Ectodermal cell (in vitro differentiated cells): ENCODE data around the gene PHF10.
A peak's percentile ranks its signal among the peaks of the same experiment; 100 is the strongest.

Experiments used
- H3K27ac ChIP-seq: 2 replicates; pipeline ENCODE4 v1.7.0; 2013; ENCODE audit warnings: mild to moderate bottlenecking, low read depth, low read length; ENCODE audit not compliant: insufficient read depth, poor library complexity, severe bottlenecking
- H3K27me3 ChIP-seq: 2 replicates; pipeline ENCODE4 v1.7.0; 2013; ENCODE audit warnings: mild to moderate bottlenecking, low read length; ENCODE audit not compliant: insufficient read depth, control insufficient read depth, poor library complexity, severe bottlenecking
- H3K36me3 ChIP-seq: one replicate; pipeline ENCODE4 v1.7.0; 2013; ENCODE audit warnings: low read length; ENCODE audit not compliant: control insufficient read depth, insufficient read depth
- H3K4me1 ChIP-seq: one replicate; pipeline ENCODE4 v1.7.0; 2013; ENCODE audit warnings: low read length; ENCODE audit not compliant: control insufficient read depth, insufficient read depth
- H3K4me3 ChIP-seq: 2 replicates; pipeline ENCODE4 v1.7.0; 2013; ENCODE audit warnings: low read depth, low read length, control low read depth; ENCODE audit not compliant: insufficient read depth
- H3K9me3 ChIP-seq: 2 replicates; pipeline ENCODE4 v1.7.0; 2013; ENCODE audit warnings: mild to moderate bottlenecking, low read length, moderate library complexity; ENCODE audit not compliant: control insufficient read depth
- WGBS, 2 experiments: methylation state at CpG; one replicate each; pipeline ENCODE4 v1.1.7; 2013; ENCODE audit warnings: missing lambda C conversion rate in 2 of 2; 5-methylcytosine and 5-hydroxymethylcytosine counted together

Gene PHF10

DNA sequence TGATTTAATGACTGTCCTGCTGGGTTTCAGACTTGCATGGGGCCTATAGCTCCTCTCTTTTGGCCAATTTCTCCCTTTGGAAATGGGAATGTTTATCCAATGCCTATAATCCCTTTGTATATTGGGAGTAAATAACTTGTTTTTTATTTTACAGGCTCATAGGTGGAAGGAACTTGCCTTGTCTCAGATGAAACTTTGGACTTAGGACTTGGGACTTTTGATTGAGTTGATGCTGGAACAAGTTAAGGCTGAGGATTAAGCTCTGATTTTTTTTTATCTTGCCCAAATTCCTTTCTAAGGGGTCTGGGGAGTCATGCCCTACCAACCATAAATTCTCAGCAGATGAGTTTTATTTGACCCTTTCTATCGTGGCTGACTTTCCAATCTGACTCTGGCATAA is 46.0 kb downstream of the PHF10 start:
- Histone ChIP-seq H3K4me1 (no peaks in the 10 kb centered on the region), H3K9me3 (no peaks in the 10 kb centered on the region), H3K27me3 (no peaks in the 10 kb centered on the region), H3K36me3 (peaks cover 21% of the 10 kb centered on the region), H3K27ac (no peak overlapping the region), H3K4me3 (no peak overlapping the region)
- 90 to 92% methylated on average over 1 of the region's 1 CpG for WGBS, 2 experiments

GRCh38 chr6:169677096-169677495 is 47.2 kb downstream of the PHF10 start:
- no peaks in the 10 kb centered on the region for H3K9me3 ChIP-seq
- no peak overlapping the region for H3K27ac ChIP-seq
- H3K27me3 ChIP-seq = no peaks in the 10 kb centered on the region
- no peak overlapping the region for H3K4me3 ChIP-seq
- 97 to 100% methylated on average over 1 of the region's 1 CpG for WGBS, 2 experiments
- peaks cover 18% of the 10 kb centered on the region for H3K36me3 ChIP-seq
- no peaks in the 10 kb centered on the region for H3K4me1 ChIP-seq

DNA sequence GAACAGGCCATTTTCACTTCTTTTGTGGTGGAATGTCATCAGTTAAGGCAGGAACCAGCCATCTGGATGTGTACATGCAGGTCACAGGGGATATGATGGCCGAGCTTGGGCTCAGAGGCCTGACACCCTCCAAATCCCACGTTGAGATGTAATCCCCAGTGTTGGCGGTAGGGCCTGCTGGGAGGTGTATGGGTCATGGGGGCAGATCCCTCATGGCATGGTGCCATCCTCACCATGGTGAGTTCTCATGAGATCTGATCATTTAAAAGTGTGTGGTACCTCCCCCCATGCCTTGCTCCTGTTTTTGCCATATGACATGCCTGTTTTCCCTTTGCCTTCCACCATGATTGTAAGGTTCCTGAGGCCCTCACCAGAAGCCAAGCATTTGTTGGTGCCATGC is 49.3 kb downstream of the PHF10 start:
- WGBS, 2 experiments = 77 to 85% methylated on average over 3 of the region's 3 CpGs
- no peak overlapping the region for H3K27ac ChIP-seq
- H3K36me3 ChIP-seq = peaks cover 8% of the 10 kb centered on the region
- no peaks in the 10 kb centered on the region for H3K4me1 ChIP-seq
- H3K9me3 ChIP-seq = no peaks in the 10 kb centered on the region
- H3K4me3 ChIP-seq = no peak overlapping the region
- no peaks in the 10 kb centered on the region for H3K27me3 ChIP-seq

DNA sequence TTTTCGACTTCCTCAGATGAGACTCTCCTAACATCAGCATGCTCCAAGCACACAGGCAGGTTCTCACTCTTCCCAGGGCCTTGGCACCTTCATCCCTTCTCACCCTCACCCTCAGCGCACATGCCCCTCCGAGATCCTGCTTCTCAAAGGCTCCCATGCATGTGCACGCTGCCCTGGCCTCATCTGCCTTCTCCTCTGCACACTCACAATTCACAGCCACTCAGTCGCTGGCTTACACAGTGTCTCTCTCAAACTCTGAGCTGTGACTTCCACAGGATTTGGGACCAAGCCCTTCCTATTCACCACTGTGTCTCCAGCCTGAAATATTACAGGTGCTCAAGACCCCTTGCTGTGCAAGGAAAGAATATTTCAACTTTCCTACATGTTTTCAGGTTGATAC is 52.7 kb downstream of the PHF10 start:
- Histone ChIP-seq H3K4me3 (no peak overlapping the region), H3K36me3 (peaks cover 13% of the 10 kb centered on the region), H3K4me1 (no peaks in the 10 kb centered on the region), H3K9me3 (no peaks in the 10 kb centered on the region), H3K27ac (no peak overlapping the region), H3K27me3 (no peaks in the 10 kb centered on the region)
- WGBS, 2 experiments = 91 to 93% methylated on average over 5 of the region's 5 CpGs

DNA sequence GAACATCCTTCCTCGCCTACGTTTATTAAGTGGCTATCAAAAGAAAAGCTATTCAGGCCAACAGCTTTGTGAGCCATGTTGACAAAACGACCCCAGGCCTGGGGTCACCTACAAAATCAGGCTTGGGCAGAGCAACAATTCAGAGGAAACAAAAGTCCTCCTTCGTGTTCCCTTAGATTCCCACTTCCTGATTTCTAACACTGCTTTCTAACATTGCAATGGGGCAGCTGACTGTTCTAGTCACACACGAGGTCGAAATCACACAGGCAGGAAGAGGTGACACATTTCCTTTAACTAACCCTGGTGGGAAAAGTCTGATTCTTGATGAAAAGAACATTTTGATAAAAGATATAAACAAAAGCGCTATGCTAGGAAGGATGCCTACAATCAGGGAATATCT is 54.4 kb downstream of the PHF10 start:
- 80 to 81% methylated on average over 7 of the region's 7 CpGs for WGBS, 2 experiments
- no peak overlapping the region for H3K4me3 ChIP-seq
- no peaks in the 10 kb centered on the region for H3K27me3 ChIP-seq
- no peaks in the 10 kb centered on the region for H3K4me1 ChIP-seq
- H3K27ac ChIP-seq = no peak overlapping the region
- no peaks in the 10 kb centered on the region for H3K9me3 ChIP-seq
- H3K36me3 ChIP-seq = peaks cover 20% of the 10 kb centered on the region

DNA sequence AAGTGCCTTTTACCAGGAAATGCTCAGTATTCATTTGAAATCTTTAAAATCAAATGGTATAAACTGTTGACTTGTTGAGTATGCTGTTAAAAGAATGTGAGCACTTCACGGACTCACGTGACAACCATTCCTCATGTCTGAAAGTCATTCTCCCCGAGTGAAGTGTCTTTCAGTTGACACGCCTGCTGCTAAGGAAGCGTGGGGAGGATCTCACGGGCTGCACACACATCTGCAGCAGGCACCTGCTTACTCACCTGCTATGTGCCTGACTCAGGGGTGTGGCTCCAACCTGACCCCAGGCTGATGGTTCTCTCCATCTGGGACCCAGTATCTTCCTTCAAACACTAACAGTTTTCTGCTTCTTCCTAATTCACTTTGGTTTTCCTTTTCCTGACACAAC is 55.2 kb downstream of the PHF10 start:
- H3K36me3 ChIP-seq = peaks cover 25% of the 10 kb centered on the region
- H3K27me3 ChIP-seq = no peaks in the 10 kb centered on the region
- H3K9me3 ChIP-seq = no peaks in the 10 kb centered on the region
- H3K4me1 ChIP-seq = no peaks in the 10 kb centered on the region
- no peak overlapping the region for H3K4me3 ChIP-seq
- H3K27ac ChIP-seq = no peak overlapping the region
- WGBS, 2 experiments = 92 to 93% methylated on average over 6 of the region's 6 CpGs

DNA sequence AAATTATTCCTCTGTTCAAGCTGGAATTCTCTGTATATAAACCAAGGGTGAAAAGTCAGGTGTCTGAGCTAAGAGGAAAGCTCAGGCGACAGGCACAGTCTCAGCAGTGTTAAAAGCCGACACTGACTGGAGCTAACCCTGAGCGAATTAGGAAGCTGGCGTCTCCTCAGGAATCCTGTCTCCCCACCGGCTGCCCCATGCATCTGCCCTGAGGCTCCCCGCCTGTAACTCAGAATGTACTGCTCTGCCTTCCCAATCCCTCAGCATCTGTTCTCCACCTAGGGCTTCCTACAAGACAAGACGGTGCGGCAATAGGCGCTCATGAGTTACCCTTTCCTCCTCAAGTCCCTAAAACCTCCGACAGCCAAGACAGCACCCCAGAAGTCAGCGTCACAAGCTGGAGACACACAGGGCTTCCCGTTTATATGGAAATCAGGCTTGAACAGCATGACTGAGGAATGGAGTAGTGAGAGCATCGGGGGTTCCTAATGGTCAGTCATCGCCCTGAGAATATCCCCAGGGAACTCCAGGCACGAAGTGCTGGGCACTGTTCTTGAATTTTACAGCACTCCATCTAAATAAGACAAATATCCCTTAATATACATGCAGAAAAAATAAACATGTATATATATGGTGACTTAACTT is 56.0 kb downstream of the PHF10 start:
- Histone ChIP-seq H3K9me3 (no peaks in the 10 kb centered on the region), H3K27ac (peak overlapping the region; percentile 5), H3K4me3 (no peak overlapping the region), H3K27me3 (no peaks in the 10 kb centered on the region), H3K4me1 (no peaks in the 10 kb centered on the region), H3K36me3 (peaks cover 33% of the 10 kb centered on the region)
- WGBS, 2 experiments = 54 to 59% methylated on average over 15 of the region's 15 CpGs

GRCh38 chr6:169667716-169668115 is 56.6 kb downstream of the PHF10 start:
- Histone ChIP-seq H3K36me3 (peaks cover 34% of the 10 kb centered on the region), H3K4me1 (no peaks in the 10 kb centered on the region), H3K27me3 (no peaks in the 10 kb centered on the region), H3K4me3 (no peak overlapping the region), H3K9me3 (no peaks in the 10 kb centered on the region), H3K27ac (no peak overlapping the region)
- 95 to 96% methylated on average over 27 of the region's 27 CpGs for WGBS, 2 experiments

GRCh38 chr6:169666441-169666840 is 57.9 kb downstream of the PHF10 start:
- Histone ChIP-seq H3K36me3 (peaks cover 35% of the 10 kb centered on the region), H3K9me3 (no peaks in the 10 kb centered on the region), H3K27ac (no peak overlapping the region), H3K4me3 (no peak overlapping the region), H3K4me1 (no peaks in the 10 kb centered on the region), H3K27me3 (no peaks in the 10 kb centered on the region)
- 94 to 96% methylated on average over 18 of the region's 18 CpGs for WGBS, 2 experiments

- no peak overlapping the region for H3K27ac ChIP-seq
- peaks cover 37% of the 10 kb centered on the region for H3K36me3 ChIP-seq
- H3K9me3 ChIP-seq = no peaks in the 10 kb centered on the region
- H3K27me3 ChIP-seq = no peaks in the 10 kb centered on the region
- no peaks in the 10 kb centered on the region for H3K4me1 ChIP-seq
- no peak overlapping the region for H3K4me3 ChIP-seq
- WGBS, 2 experiments = 94% methylated on average over 9 of the region's 9 CpGs
These were observed 59.0 kb downstream of the PHF10 start for GRCh38 chr6:169665289-169665688.

- Histone ChIP-seq H3K4me3 (no peak overlapping the region), H3K9me3 (no peaks in the 10 kb centered on the region), H3K4me1 (no peaks in the 10 kb centered on the region), H3K27ac (no peak overlapping the region), H3K27me3 (no peaks in the 10 kb centered on the region), H3K36me3 (peaks cover 40% of the 10 kb centered on the region)
- 96 to 98% methylated on average over 14 of the region's 14 CpGs for WGBS, 2 experiments
These were observed 60.1 kb downstream of the PHF10 start for GRCh38 chr6:169664227-169664626.
